SK-N-SH (cell line): Measurements from ENCODE around the gene AFAP1. TPM values are rescaled to one million over a fixed set of nuclear protein-coding genes. Genes with fewer than 3 reads are reported as not detected.

ENCODE experiments used
- CTCF ChIA-PET: fragments of 300-600, 350-600 bp; formaldehyde crosslinking; extraction: SDS; loops from one replicate; lab custom pipeline; 2021; lab: Yijun Ruan, JAX
- POLR2A ChIA-PET: fragments of 350-600 bp; sonication (Branson Sonifier 250); formaldehyde crosslinking; extraction: SDS; loops from one replicate; lab custom pipeline; 2020; ENCODE audit warnings: antibody characterized with exemption, inconsistent platforms; lab: Yijun Ruan, JAX
- DNase-seq: peaks from one replicate; pipeline ENCODE4 v3.0.0; 2012
- H2AFZ ChIP-seq: fragments of 200-600 bp; sonication (generic); 2 replicates; pipeline ENCODE4 v1.8.1; 2016; ENCODE audit warnings: antibody characterized with exemption, mild to moderate bottlenecking, low read depth
- H3F3A ChIP-seq: fragments of 200-600 bp; sonication (generic); replicated peaks from 2 replicates; pipeline ENCODE3; 2016; ENCODE audit warnings: antibody characterized with exemption, mild to moderate bottlenecking; ENCODE audit not compliant: insufficient read depth
- H3K27ac ChIP-seq, 2 experiments: fragments of 200-500 bp in 1 of 2; fragments of 200-600 bp in 1 of 2; sonication (Bioruptor generic) in 1 of 2; sonication (generic), shearing (Covaris generic) in 1 of 2; 2 replicates each; pipeline versions ENCODE4 v1.5.1 to v1.6.1; 2014 to 2016; ENCODE audit warnings: low read depth in 2 of 2, inconsistent platforms in 1 of 2, low read length in 1 of 2, mild to moderate bottlenecking in 1 of 2, mixed read lengths in 1 of 2
- H3K27me3 ChIP-seq: fragments of 200-600 bp; sonication (generic), shearing (Covaris generic); 2 replicates; pipeline ENCODE4 v1.6.1; 2016; ENCODE audit warnings: mixed run types; ENCODE audit not compliant: insufficient read depth
- H3K36me3 ChIP-seq, 2 experiments: fragments of 200-500 bp in 1 of 2; fragments of 200-600 bp in 1 of 2; sonication (Bioruptor generic) in 1 of 2; sonication (generic) in 1 of 2; replicated peaks in 1 of 2; 2 replicates each; pipeline versions ENCODE3 to v1.5.1; 2014 to 2016; ENCODE audit warnings: low read length in 1 of 2, mild to moderate bottlenecking in 1 of 2; ENCODE audit not compliant: insufficient read depth in 2 of 2, control insufficient read depth in 1 of 2
- H3K4me1 ChIP-seq, 2 experiments: fragments of 200-500 bp in 1 of 2; fragments of 200-600 bp in 1 of 2; sonication (Bioruptor generic) in 1 of 2; sonication (generic), shearing (Covaris generic) in 1 of 2; 2 replicates each; pipeline versions ENCODE4 v1.5.1 to v1.6.1; 2014 to 2016; ENCODE audit warnings: low read depth in 1 of 2, low read length in 1 of 2, mixed run types in 1 of 2; ENCODE audit not compliant: insufficient read depth in 2 of 2, control insufficient read depth in 1 of 2
- H3K4me2 ChIP-seq: fragments of 200-600 bp; sonication (generic), shearing (Covaris generic); 2 replicates; pipeline ENCODE4 v1.6.1; 2017; ENCODE audit warnings: mixed run types
- H3K4me3 ChIP-seq, 2 experiments: fragments of 200-500 bp in 1 of 2; fragments of 200-600 bp in 1 of 2; sonication (Bioruptor generic) in 1 of 2; sonication (generic), shearing (Covaris generic) in 1 of 2; 2 replicates each; pipeline versions ENCODE4 v1.5.1 to v1.8.1; 2014 to 2016; ENCODE audit warnings: low read depth in 2 of 2, inconsistent platforms in 1 of 2, low read length in 1 of 2, mild to moderate bottlenecking in 1 of 2, mixed read lengths in 1 of 2, moderate library complexity in 1 of 2
- H3K79me2 ChIP-seq: fragments of 200-600 bp; sonication (generic); 2 replicates; pipeline ENCODE4 v1.8.1; 2017; ENCODE audit warnings: mild to moderate bottlenecking; ENCODE audit not compliant: insufficient read depth
- H3K9ac ChIP-seq: fragments of 200-600 bp; sonication (generic); 2 replicates; pipeline ENCODE4 v1.6.1; 2017; ENCODE audit warnings: mixed run types
- H3K9me2 ChIP-seq: fragments of 200-600 bp; sonication (generic); 2 replicates; pipeline ENCODE4 v1.6.1; 2017; ENCODE audit warnings: mixed run types
- H3K9me3 ChIP-seq: fragments of 200-600 bp; sonication (generic); 2 replicates; pipeline ENCODE4 v1.6.1; 2017; ENCODE audit warnings: mixed run types, mild to moderate bottlenecking, moderate library complexity
- H4K20me1 ChIP-seq: fragments of 200-600 bp; sonication (generic); 2 replicates; pipeline ENCODE4 v1.6.1; 2017; ENCODE audit warnings: mild to moderate bottlenecking, mixed run types; ENCODE audit not compliant: insufficient read depth
- CHD2 ChIP-seq: fragments of 150-350 bp; IDR thresholded peaks from 2 replicates; pipeline ENCODE4 v1.6.1; 2018; ENCODE audit warnings: low read length; ENCODE audit not compliant: partially characterized antibody
- EP300 ChIP-seq, 2 experiments: IDR thresholded peaks; 2 replicates each; pipeline versions ENCODE4 v1.4.0 to v1.6.1; 2012; ENCODE audit warnings: borderline replicate concordance in 1 of 2, low read depth in 1 of 2, low read length in 1 of 2
- MEF2A ChIP-seq: IDR thresholded peaks from 2 replicates; pipeline ENCODE4 v1.4.0; 2012; ENCODE audit warnings: low read depth, borderline replicate concordance
- RFX5 ChIP-seq: IDR thresholded peaks from 2 replicates; pipeline ENCODE4 v1.6.1; 2012; ENCODE audit warnings: mild to moderate bottlenecking, improper control_type of control experiment, low read length
- RXRA ChIP-seq: IDR thresholded peaks from 2 replicates; pipeline ENCODE4 v1.4.0; 2012; ENCODE audit warnings: low read depth, mild to moderate bottlenecking, borderline replicate concordance
- SMC3 ChIP-seq: IDR thresholded peaks from 2 replicates; pipeline ENCODE4 v1.6.1; 2012; ENCODE audit warnings: low read depth, low read length, improper control_type of control experiment
- TEAD4 ChIP-seq: IDR thresholded peaks from 2 replicates; pipeline ENCODE4 v1.4.0; 2012; ENCODE audit warnings: mild to moderate bottlenecking, borderline replicate concordance; ENCODE audit not compliant: insufficient read depth
- ZBTB33 ChIP-seq: IDR thresholded peaks from 2 replicates; pipeline ENCODE4 v1.4.0; 2012; ENCODE audit warnings: low read depth, borderline replicate concordance
- WGBS: methylation state at CpG from one replicate; pipeline ENCODE4 v1.1.6; 2017; ENCODE audit warnings: low lambda C conversion rate; 5-methylcytosine and 5-hydroxymethylcytosine counted together
- polyA plus RNA-seq, 3 experiments: library from polyadenylated mRNA; depleted of rRNA; stranded (reverse); fragments of >200 nt; gene quantifications; 2 replicates each; pipeline ENCODE4 v1.2.3, GENCODE V29; 2012
- TF ChIP-seq, protein P1 (sequence below): IDR thresholded peaks from 2 replicates; pipeline ENCODE4 v1.4.0; 2012; ENCODE audit warnings: low read depth, borderline replicate concordance
- TF ChIP-seq, protein P2 (sequence below): fragments of 150-350 bp; IDR thresholded peaks from 2 replicates; pipeline ENCODE4 v1.6.1; 2016; ENCODE audit warnings: mild to moderate bottlenecking, low read depth, low read length
- TF ChIP-seq, protein P3 (sequence below): fragments of 150-350 bp; IDR thresholded peaks from 2 replicates; pipeline ENCODE4 v1.6.1; 2017; ENCODE audit warnings: antibody characterized with exemption, low read length, low read depth, borderline replicate concordance
- TF ChIP-seq, protein P4 (sequence below): fragments of 200-600 bp; sonication (generic); IDR thresholded peaks from 2 replicates; pipeline ENCODE4 v1.6.1; 2017; ENCODE audit warnings: antibody characterized with exemption, mild to moderate bottlenecking, moderate library complexity

AFAP1 gene
- polyA plus RNA-seq, 1 of the 3 experiments (the other 2 are of a cell fraction): 67.9 TPM

DNA sequence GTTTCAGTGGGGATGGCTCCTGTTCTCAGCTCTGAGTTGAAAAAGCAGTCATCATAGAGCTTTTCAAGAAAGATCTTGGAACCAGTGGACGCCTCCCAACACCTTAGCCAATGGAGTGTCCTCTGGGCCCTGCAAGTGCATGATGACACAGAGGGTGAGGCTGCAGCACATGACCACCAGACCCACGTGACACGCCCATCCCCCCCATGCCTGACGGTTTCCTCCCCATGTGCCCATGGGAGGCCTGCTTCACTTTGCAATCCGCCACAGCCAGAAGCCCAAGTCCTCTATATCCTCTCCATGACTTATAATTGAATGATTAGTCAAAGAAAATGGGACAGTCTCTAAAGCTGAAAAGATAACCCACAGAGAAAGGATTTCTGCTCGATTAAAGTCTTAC lies 187.0 kb downstream of the AFAP1 start:
- POLR2A ChIA-PET: no interaction called here
- TF ChIP-seq, protein P1, sequence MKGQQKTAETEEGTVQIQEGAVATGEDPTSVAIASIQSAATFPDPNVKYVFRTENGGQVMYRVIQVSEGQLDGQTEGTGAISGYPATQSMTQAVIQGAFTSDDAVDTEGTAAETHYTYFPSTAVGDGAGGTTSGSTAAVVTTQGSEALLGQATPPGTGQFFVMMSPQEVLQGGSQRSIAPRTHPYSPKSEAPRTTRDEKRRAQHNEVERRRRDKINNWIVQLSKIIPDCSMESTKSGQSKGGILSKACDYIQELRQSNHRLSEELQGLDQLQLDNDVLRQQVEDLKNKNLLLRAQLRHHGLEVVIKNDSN: no peak
- TF ChIP-seq RFX5 (no peak), RXRA (no peak), SMC3 (no peak), ZBTB33 (no peak)
- TF ChIP-seq, protein P2, sequence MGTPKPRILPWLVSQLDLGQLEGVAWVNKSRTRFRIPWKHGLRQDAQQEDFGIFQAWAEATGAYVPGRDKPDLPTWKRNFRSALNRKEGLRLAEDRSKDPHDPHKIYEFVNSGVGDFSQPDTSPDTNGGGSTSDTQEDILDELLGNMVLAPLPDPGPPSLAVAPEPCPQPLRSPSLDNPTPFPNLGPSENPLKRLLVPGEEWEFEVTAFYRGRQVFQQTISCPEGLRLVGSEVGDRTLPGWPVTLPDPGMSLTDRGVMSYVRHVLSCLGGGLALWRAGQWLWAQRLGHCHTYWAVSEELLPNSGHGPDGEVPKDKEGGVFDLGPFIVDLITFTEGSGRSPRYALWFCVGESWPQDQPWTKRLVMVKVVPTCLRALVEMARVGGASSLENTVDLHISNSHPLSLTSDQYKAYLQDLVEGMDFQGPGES: no peak
- TF ChIP-seq, protein P3, sequence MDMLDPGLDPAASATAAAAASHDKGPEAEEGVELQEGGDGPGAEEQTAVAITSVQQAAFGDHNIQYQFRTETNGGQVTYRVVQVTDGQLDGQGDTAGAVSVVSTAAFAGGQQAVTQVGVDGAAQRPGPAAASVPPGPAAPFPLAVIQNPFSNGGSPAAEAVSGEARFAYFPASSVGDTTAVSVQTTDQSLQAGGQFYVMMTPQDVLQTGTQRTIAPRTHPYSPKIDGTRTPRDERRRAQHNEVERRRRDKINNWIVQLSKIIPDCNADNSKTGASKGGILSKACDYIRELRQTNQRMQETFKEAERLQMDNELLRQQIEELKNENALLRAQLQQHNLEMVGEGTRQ: no peak
- Histone ChIP-seq H2AFZ (no peak overlapping the region), H3K79me2 (no peaks in the 10 kb centered on the region), H3K27me3 (no peaks in the 10 kb centered on the region), H3K9me3 (no peaks in the 10 kb centered on the region), H3K4me3 (no peak overlapping the region), H3K9me2 (no peaks in the 10 kb centered on the region), H3K4me1 (no peaks in the 10 kb centered on the region; a peak in 1 of 4 replicates), H3K36me3 (peaks cover 9 to 21% of the 10 kb centered on the region in 2 experiments), H3F3A (peaks cover 19% of the 10 kb centered on the region), H4K20me1 (peaks cover 14% of the 10 kb centered on the region), H3K4me2 (no peak overlapping the region), H3K9ac (no peak overlapping the region), H3K27ac (no peak overlapping the region)
- CTCF ChIA-PET: interaction anchor here (1.0 to 2.0 kb wide), 2 partner anchors 9 to 235 kb away, joined by 3 to 10 read pairs; no protein-coding TSS in a partner anchor
- 100% methylated on average over 3 of the region's 6 CpGs for WGBS
- no peak for DNase-seq

DNA sequence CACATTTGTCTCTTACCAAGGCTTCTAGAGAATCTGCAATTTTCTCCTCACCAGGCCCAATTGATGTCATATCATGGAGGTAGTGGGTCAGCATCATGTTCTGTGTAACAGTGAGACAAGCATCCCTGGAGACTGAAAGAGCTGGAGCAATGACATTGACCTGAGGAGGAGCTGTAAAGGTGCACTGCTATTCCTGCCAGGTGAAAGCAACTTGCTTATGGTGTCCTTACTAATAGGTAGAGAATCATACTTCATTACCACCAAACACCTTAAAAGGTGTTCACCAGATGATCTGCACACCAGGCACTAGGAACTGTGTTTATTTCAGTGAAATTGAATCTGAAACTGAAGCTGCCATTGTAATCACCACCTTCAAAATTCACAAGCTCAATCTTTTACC lies 188.7 kb downstream of the AFAP1 start:
- no peaks in the 10 kb centered on the region for H3K9me2 ChIP-seq
- no peak overlapping the region for H2AFZ ChIP-seq
- no peak for DNase-seq
- H3K27ac ChIP-seq: no peak overlapping the region
- H3K79me2 ChIP-seq: no peaks in the 10 kb centered on the region
- CTCF ChIA-PET: interaction anchor here (0.6 to 2.3 kb wide), 4 partner anchors 11 to 178 kb away, joined by 3 to 7 read pairs (median 5); no protein-coding TSS in a partner anchor
- H3F3A ChIP-seq: peaks cover 19% of the 10 kb centered on the region
- H3K4me2 ChIP-seq: no peak overlapping the region
- no peaks in the 10 kb centered on the region; the same call in 1 of the 2 replicates for H4K20me1 ChIP-seq
- no peak for TF ChIP-seq TEAD4
- no peak for TF ChIP-seq MEF2A
- TF ChIP-seq, protein P2: no peak
- no peak for TF ChIP-seq EP300 (IDR thresholded peaks at IDR 0.05; ENCODE audit: borderline replicate concordance in 1 of 2, low read depth in 1 of 2, low read length in 1 of 2)
- no peak for TF ChIP-seq CHD2
- TF ChIP-seq, protein P3: no peak
- TF ChIP-seq, protein P4, sequence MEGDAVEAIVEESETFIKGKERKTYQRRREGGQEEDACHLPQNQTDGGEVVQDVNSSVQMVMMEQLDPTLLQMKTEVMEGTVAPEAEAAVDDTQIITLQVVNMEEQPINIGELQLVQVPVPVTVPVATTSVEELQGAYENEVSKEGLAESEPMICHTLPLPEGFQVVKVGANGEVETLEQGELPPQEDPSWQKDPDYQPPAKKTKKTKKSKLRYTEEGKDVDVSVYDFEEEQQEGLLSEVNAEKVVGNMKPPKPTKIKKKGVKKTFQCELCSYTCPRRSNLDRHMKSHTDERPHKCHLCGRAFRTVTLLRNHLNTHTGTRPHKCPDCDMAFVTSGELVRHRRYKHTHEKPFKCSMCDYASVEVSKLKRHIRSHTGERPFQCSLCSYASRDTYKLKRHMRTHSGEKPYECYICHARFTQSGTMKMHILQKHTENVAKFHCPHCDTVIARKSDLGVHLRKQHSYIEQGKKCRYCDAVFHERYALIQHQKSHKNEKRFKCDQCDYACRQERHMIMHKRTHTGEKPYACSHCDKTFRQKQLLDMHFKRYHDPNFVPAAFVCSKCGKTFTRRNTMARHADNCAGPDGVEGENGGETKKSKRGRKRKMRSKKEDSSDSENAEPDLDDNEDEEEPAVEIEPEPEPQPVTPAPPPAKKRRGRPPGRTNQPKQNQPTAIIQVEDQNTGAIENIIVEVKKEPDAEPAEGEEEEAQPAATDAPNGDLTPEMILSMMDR: no peak
- TF ChIP-seq, all 33 proteins: peak for 0
- no peaks in the 10 kb centered on the region for H3K9me3 ChIP-seq
- H3K27me3 ChIP-seq: no peaks in the 10 kb centered on the region
- no peak overlapping the region for H3K9ac ChIP-seq
- no peaks in the 10 kb centered on the region; a peak in 1 of 4 replicates for H3K4me1 ChIP-seq
- peaks cover 0 to 4% of the 10 kb centered on the region in 2 experiments for H3K36me3 ChIP-seq
- POLR2A ChIA-PET: no interaction called here
- H3K4me3 ChIP-seq: no peak overlapping the region
